Thyroid gland (tissue), 4 donors: ENCODE measurements around the gene RPS19. TPM values are rescaled to one million over a fixed set of nuclear protein-coding genes. Genes with fewer than 3 reads are reported as not detected.

Experiments used
- DNase-seq, 2 donors: peaks; one replicate each; pipeline ENCODE4 v3.0.0-alpha.2; 2019
- H3K27ac ChIP-seq, 3 donors: fragments of 200-600 bp; sonication (generic); 1 replicate in 2 of 3; 2 replicates in 1 of 3; pipeline ENCODE4 v1.5.1; 2016 to 2019; ENCODE audit warnings: mild to moderate bottlenecking in 1 of 3, moderate library complexity in 1 of 3
- H3K27me3 ChIP-seq: fragments of 200-600 bp; sonication (generic); one replicate; pipeline ENCODE4 v1.5.1; 2019
- H3K36me3 ChIP-seq, 2 donors: fragments of 200-600 bp; sonication (generic); one replicate each; pipeline ENCODE4 v1.5.1; 2016 to 2019
- H3K4me1 ChIP-seq, 2 donors: fragments of 200-600 bp; sonication (generic); one replicate each; pipeline ENCODE4 v1.5.1; 2017 to 2019
- H3K4me3 ChIP-seq, 3 donors: fragments of 200-600 bp; sonication (generic); replicated peaks in 1 of 3; 1 replicate in 2 of 3; 2 replicates in 1 of 3; pipeline ENCODE4 v1.5.1; 2016; ENCODE audit warnings: mild to moderate bottlenecking in 1 of 3
- H3K9me3 ChIP-seq: fragments of 200-600 bp; sonication (generic); one replicate; pipeline ENCODE4 v1.5.1; 2017
- CTCF ChIP-seq, 6 experiments: fragments of 200-600 bp in 3 of 6; fragments of 450-650 bp in 3 of 6; sonication (generic) in 3 of 6; IDR thresholded peaks; one replicate each; pipeline ENCODE4 v1.5.1; 2016 to 2019; ENCODE audit warnings: antibody characterized with exemption in 6 of 6, mild to moderate bottlenecking in 2 of 6, inconsistent platforms in 1 of 6, moderate library complexity in 1 of 6
- POLR2A ChIP-seq, 2 donors: fragments of 450-650 bp; IDR thresholded peaks; one replicate each; pipeline ENCODE4 v1.6.1; 2017; ENCODE audit warnings: antibody characterized with exemption in 2 of 2, mild to moderate bottlenecking in 2 of 2, moderate library complexity in 1 of 2
- WGBS, 2 donors: methylation state at CpG; one replicate each; pipeline ENCODE4 v1.1.5; 2017; 5-methylcytosine and 5-hydroxymethylcytosine counted together
- intact Hi-C: fragments of 100-400 bp; cut with DNase I; formaldehyde crosslinking; loops from one replicate; pipeline ENCODE4 v1.15.1; 2023
- total RNA-seq, 4 donors: library from RNA; depleted of rRNA; stranded (reverse); fragments of >200 nt; gene quantifications; one replicate each; pipeline ENCODE4 v1.2.3, GENCODE V29; 2016

Gene RPS19
- total RNA-seq, 4 donors from 2014 or later = 351 to 1,305 (median 623) TPM

DNA sequence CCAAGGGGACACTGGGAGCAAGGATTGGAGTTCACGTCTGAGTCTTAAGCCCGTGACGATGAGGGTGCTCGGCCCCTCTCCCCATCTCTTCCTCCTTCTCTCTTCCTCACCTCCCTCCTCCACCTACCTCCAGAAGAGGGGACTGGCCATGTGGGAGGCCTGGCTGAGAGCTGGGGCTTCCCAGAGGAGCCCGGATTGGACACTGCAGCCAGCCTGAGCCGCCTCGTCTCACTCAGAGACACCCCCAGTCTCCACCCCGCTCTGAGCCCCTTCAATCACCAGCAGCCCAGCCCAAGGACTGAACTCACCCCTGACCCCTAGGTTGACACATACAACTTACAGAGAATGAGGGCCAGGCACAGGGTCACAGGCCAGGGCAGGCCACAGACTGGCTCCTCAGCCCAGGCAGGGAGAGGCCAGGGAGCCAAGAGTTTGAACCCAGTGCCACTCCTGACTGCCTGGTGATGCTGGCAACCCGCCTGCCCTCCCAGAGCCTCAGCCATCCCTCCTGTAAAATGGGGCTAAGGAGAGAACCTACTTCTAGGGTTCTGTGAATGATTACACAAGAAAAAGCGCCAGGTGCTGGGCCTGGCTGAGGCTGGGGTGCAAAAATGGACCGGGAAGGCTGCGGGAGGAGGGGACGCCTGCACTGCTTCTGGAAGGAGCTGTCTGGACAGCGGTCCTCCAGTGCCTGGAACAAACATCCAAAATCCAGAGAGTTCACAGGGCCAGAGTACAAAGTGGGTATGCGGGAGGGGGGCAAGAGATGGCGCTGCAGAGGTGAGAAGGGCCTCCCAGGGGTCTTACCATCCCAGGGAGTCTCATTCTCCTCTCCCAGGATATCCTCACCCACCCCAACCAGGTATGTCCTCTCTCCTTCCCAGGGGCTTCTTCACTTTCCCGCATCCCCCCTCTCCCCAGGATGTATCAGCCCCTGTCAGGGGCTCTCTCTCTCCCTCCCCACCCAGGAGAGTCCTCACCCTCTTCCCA, 18.2 kb downstream of the RPS19 start:
- H3K27me3 ChIP-seq = no peaks in the 10 kb centered on the region
- no peak overlapping the region for H3K4me3 ChIP-seq
- DNase-seq = no peak
- H3K9me3 ChIP-seq = no peaks in the 10 kb centered on the region
- no peak for TF ChIP-seq CTCF (IDR thresholded peaks at IDR 0.05)
- TF ChIP-seq POLR2A (IDR thresholded peaks at IDR 0.05) = no peak
- no peak overlapping the region for H3K27ac ChIP-seq
- intact Hi-C loops = no loop called here
- no peaks in the 10 kb centered on the region for H3K36me3 ChIP-seq
- no peaks in the 10 kb centered on the region for H3K4me1 ChIP-seq
- WGBS, 2 donors = 72 to 80% methylated on average over 17 of the region's 17 CpGs

GRCh38 chr19:41879080-41879479, 19.0 kb downstream of the RPS19 start:
- no peak for DNase-seq
- intact Hi-C loops = no loop called here
- WGBS, 2 donors = 76 to 95% methylated on average over 10 to 12 of the region's 21 CpGs

DNA sequence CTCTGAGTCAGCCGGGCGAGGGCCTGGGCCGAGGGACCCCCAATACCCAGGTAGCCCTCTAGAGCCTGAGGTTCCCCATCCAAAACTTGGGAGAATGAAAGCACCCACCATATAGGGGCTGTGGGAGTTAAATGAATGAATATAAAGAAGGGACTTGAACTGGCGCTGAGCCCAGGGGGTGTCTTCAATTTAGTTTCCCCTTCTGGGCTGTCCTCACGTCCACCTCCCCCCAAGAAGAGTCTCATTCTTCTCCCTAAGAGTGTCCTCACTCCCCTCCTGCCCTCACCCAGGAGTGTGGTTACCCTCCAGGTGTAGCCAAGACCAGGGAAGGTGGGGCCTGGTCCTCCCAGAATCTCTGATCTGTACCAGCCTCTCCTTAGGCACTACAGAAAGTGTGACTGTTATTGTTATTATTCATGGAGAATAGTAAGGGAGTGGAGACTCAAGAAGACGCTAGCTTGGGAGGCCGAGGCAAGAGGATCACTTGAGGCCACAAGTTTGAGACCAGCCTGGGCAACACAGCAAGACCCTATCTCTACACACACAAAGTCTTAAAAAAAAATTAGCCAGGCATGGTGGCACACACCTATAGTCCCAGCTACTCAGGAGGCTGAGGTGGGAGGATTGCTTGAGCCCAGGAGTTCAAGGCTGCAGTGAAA, 19.7 kb downstream of the RPS19 start:
- Histone ChIP-seq H3K4me3 (no peak overlapping the region), H3K4me1 (peaks cover 3 to 4% of the 10 kb centered on the region in 2 donors), H3K27me3 (no peaks in the 10 kb centered on the region), H3K36me3 (no peaks in the 10 kb centered on the region), H3K27ac (no peak overlapping the region), H3K9me3 (no peaks in the 10 kb centered on the region)
- intact Hi-C loops = no loop called here
- WGBS, 2 donors = 75 to 82% methylated on average over 4 to 7 of the region's 7 CpGs
- no peak for DNase-seq
- TF ChIP-seq CTCF (IDR thresholded peaks at IDR 0.05) (no peak), POLR2A (IDR thresholded peaks at IDR 0.05) (no peak)

More at GRCh38 chr19:41879080-41879479, 19.0 kb downstream of the RPS19 start:
- Histone ChIP-seq H3K4me1 (no peaks in the 10 kb centered on the region), H3K36me3 (no peaks in the 10 kb centered on the region), H3K4me3 (no peak overlapping the region), H3K9me3 (no peaks in the 10 kb centered on the region), H3K27me3 (no peaks in the 10 kb centered on the region), H3K27ac (no peak overlapping the region)
- TF ChIP-seq CTCF (IDR thresholded peaks at IDR 0.05) = no peak
- no peak for TF ChIP-seq POLR2A (IDR thresholded peaks at IDR 0.05)

DNA sequence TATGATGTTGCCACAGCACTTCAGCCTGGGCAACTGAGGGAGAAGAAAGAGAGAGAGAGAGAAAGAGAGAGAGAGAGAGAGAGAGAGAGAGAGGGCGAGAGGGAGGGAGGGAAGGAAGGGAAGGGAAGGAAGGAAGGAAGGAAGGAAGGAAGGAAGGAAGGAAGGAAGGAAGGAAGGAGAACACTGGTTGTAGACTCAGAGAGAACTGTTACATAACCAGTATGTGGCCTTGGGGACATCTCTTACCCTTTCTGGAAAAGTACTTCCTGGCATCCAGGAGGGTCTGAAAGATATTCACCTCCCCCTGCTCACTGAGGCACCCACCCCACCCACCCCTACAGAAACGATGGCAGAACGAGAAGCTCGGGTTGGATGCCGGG, 20.3 kb downstream of the RPS19 start:
- TF ChIP-seq POLR2A (IDR thresholded peaks at IDR 0.05) (no peak), CTCF (IDR thresholded peaks at IDR 0.05) (no peak)
- no peak overlapping the region for H3K4me3 ChIP-seq
- H3K4me1 ChIP-seq = peaks cover 8 to 9% of the 10 kb centered on the region in 2 donors
- intact Hi-C loops = no loop called here
- DNase-seq = no peak
- H3K27ac ChIP-seq = no peak overlapping the region
- no peaks in the 10 kb centered on the region for H3K9me3 ChIP-seq
- no peaks in the 10 kb centered on the region for H3K27me3 ChIP-seq
- H3K36me3 ChIP-seq = no peaks in the 10 kb centered on the region
- WGBS, 2 donors = 75 to 80% methylated on average over 5 of the region's 5 CpGs
